ENCODE measurements around the gene CACNA1D. TPM values are rescaled to one million over a fixed set of nuclear protein-coding genes. Genes with fewer than 3 reads are reported as not detected.

The CACNA1D gene
- total and polyA plus RNA-seq, 9 of the 15 experiments (the other 6 are each of a cell fraction or from before 2014, with no cell fraction given), result 0.29 TPM; not detected in 8

DNA sequence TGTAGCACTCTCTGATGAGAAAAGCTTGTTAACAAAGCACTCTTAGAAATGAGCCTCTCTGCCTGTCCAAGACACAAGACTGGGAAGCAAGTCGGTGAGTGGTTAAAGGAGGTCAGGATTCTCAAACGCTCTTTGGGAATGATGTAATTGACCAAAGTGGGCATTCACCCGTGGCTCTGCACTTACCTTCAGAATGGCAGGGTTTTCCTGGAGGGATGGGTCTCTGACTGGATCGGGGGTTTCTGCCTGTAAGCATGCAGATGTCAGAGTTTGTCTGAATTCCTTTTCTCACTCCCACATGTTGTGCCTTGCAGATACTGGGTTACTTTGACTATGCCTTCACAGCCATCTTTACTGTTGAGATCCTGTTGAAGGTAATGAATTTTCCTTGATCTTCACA lies 245.6 kb downstream of the CACNA1D start:
- Histone ChIP-seq H3K9me1 (ENCODE audit: control insufficient read depth, insufficient read depth, low read length) (no peaks in the 10 kb centered on the region), H4K20me1 (replicated peaks; ENCODE audit: control insufficient read depth, insufficient read depth, low read length) (no peaks in the 10 kb centered on the region), H3K27me3 (ENCODE audit: control insufficient read depth in 2 of 2, insufficient read depth in 2 of 2, low read length in 2 of 2) (peaks cover 0 to 35% of the 10 kb centered on the region in 2 experiments; a peak in 4 of 5 replicates), H3K4me2 (ENCODE audit: insufficient read depth, low read length) (no peak overlapping the region), H3K4me1 (replicated peaks in 1 of 2; ENCODE audit: control insufficient read depth in 2 of 2, insufficient read depth in 2 of 2, low read length in 2 of 2) (no peaks in the 10 kb centered on the region), H3K79me2 (ENCODE audit: control insufficient read depth, insufficient read depth, low read length) (no peaks in the 10 kb centered on the region), H3K36me3 (ENCODE audit: control insufficient read depth, insufficient read depth, low read length) (no peaks in the 10 kb centered on the region), H3K9me3 (replicated peaks; ENCODE audit: control insufficient read depth, insufficient read depth, low read depth, low read length) (no peaks in the 10 kb centered on the region), H2AFZ (ENCODE audit: low read depth, low read length) (no peak overlapping the region), H3K27ac (ENCODE audit: extremely low read depth, low read depth, low read length) (no peak overlapping the region), H3K9ac (ENCODE audit: insufficient read depth in 1 of 2, low read depth in 2 of 2, low read length in 2 of 2) (no peak overlapping the region), H3K4me3 (no peak overlapping the region)
- CTCF ChIA-PET (ENCODE audit: low intra/inter-chr PET ratio), result no interaction called here
- no TSS peak for BruUV-seq (replicated peaks)
- in situ Hi-C loops (cut with MboI), result no loop called here
- FAIRE-seq (no peak), DNase-seq (ENCODE audit: extremely low read depth in 1 of 4, low spot score in 3 of 4) (no peak), ATAC-seq (no peak)
- POLR2A ChIA-PET, result interaction anchor here (1.1 kb wide), 1 partner anchor 16 kb away, joined by 3 read pairs; no protein-coding TSS in a partner anchor
- WGBS (ENCODE audit: insufficient coverage, low coverage, missing lambda C conversion rate), result 0% methylated on average over 4 of the region's 4 CpGs
- intact Hi-C loops (cut with micrococcal nuclease), result no loop called here
- TF ChIP-seq, protein P1, sequence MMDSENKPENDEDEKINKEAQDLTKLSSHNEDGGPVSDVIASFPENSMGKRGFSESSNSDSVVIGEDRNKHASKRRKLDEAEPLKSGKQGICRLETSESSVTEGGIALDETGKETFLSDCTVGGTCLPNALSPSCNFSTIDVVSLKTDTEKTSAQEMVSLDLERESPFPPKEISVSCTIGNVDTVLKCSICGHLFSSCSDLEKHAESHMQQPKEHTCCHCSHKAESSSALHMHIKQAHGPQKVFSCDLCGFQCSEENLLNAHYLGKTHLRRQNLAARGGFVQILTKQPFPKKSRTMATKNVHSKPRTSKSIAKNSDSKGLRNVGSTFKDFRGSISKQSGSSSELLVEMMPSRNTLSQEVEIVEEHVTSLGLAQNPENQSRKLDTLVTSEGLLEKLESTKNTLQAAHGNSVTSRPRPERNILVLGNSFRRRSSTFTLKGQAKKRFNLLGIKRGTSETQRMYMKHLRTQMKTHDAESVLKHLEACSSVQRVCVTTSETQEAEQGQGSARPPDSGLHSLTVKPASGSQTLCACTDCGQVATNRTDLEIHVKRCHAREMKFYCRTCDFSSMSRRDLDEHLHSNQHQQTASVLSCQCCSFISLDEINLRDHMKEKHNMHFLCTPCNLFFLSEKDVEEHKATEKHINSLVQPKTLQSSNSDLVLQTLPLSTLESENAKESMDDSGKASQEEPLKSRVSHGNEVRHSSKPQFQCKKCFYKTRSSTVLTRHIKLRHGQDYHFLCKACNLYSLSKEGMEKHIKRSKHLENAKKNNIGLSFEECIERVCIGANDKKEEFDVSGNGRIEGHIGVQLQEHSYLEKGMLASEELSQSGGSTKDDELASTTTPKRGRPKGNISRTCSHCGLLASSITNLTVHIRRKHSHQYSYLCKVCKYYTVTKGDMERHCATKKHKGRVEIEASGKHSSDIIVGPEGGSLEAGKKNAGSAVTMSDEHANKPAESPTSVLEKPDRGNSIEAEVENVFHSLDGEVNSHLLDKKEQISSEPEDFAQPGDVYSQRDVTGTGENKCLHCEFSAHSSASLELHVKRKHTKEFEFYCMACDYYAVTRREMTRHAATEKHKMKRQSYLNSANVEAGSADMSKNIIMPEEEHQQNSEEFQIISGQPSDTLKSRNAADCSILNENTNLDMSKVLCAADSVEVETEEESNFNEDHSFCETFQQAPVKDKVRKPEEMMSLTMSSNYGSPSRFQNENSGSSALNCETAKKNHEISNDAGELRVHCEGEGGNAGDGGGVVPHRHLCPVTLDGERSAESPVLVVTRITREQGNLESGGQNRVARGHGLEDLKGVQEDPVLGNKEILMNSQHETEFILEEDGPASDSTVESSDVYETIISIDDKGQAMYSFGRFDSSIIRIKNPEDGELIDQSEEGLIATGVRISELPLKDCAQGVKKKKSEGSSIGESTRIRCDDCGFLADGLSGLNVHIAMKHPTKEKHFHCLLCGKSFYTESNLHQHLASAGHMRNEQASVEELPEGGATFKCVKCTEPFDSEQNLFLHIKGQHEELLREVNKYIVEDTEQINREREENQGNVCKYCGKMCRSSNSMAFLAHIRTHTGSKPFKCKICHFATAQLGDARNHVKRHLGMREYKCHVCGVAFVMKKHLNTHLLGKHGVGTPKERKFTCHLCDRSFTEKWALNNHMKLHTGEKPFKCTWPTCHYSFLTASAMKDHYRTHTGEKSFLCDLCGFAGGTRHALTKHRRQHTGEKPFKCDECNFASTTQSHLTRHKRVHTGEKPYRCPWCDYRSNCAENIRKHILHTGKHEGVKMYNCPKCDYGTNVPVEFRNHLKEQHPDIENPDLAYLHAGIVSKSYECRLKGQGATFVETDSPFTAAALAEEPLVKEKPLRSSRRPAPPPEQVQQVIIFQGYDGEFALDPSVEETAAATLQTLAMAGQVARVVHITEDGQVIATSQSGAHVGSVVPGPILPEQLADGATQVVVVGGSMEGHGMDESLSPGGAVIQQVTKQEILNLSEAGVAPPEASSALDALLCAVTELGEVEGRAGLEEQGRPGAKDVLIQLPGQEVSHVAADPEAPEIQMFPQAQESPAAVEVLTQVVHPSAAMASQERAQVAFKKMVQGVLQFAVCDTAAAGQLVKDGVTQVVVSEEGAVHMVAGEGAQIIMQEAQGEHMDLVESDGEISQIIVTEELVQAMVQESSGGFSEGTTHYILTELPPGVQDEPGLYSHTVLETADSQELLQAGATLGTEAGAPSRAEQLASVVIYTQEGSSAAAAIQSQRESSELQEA (IDR thresholded peaks at IDR 0.05; ENCODE audit: low read depth), result no peak
- TF ChIP-seq DIDO1 (tag; IDR thresholded peaks at IDR 0.05; ENCODE audit: low read depth) (no peak), ZNF143 (CRISPR knock-in tag; IDR thresholded peaks at IDR 0.05) (no peak)

Measured in K562 (cell line).